ENCODE data around the gene EXOC4. TPM values are rescaled to one million over a fixed set of nuclear protein-coding genes. Genes with fewer than 3 reads are reported as not detected.

The EXOC4 gene
- total RNA-seq, 1 donor from 2014 or later = 84.0 TPM

DNA sequence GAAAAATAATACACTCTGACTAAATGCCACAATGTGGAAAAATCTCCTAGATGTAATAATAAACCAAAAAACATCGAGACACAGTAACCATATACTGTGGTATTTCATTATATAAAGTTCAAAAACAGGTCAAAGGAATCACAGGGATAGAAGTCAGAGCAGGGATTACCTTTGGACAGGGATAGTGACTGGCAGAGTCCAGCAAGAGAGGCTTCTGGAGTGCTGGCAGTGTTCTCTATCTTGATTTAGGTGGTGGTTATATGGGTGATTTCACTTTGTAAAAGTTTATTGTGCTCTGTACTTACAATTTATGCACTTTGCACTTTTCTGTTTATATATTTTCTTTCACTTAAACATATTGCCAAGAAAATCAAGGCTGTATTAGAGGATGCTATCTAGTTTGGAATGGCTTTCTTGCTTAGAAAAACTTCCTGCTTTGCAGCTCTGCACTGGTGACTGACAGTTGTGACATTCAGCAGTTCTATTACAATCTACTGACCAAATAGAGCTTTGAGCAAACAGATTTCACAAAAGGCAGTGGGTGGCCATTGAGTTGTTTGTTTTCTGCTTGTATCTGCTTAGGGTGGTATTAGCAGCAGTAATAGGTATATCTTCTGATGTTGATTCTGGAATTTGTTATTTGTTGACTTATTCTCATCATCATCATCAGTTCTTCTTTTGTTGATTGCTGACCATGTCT lies 610.6 kb downstream of the EXOC4 start:
- DNase-seq (ENCODE audit: low read depth) (no peak), FAIRE-seq (peak; percentile 13)
- H3K36me3 ChIP-seq (ENCODE audit: control insufficient read depth, insufficient read depth, low read length) = no peaks in the 10 kb centered on the region
- H3K4me3 ChIP-seq (ENCODE audit: low read depth, low read length) = no peak overlapping the region
- H3K27me3 ChIP-seq (ENCODE audit: control insufficient read depth, insufficient read depth, low read length) = no peaks in the 10 kb centered on the region
- TF ChIP-seq, protein P1, sequence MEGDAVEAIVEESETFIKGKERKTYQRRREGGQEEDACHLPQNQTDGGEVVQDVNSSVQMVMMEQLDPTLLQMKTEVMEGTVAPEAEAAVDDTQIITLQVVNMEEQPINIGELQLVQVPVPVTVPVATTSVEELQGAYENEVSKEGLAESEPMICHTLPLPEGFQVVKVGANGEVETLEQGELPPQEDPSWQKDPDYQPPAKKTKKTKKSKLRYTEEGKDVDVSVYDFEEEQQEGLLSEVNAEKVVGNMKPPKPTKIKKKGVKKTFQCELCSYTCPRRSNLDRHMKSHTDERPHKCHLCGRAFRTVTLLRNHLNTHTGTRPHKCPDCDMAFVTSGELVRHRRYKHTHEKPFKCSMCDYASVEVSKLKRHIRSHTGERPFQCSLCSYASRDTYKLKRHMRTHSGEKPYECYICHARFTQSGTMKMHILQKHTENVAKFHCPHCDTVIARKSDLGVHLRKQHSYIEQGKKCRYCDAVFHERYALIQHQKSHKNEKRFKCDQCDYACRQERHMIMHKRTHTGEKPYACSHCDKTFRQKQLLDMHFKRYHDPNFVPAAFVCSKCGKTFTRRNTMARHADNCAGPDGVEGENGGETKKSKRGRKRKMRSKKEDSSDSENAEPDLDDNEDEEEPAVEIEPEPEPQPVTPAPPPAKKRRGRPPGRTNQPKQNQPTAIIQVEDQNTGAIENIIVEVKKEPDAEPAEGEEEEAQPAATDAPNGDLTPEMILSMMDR (IDR thresholded peaks at IDR 0.05; ENCODE audit: insufficient read depth, low read length, severe bottlenecking) = no peak

DNA sequence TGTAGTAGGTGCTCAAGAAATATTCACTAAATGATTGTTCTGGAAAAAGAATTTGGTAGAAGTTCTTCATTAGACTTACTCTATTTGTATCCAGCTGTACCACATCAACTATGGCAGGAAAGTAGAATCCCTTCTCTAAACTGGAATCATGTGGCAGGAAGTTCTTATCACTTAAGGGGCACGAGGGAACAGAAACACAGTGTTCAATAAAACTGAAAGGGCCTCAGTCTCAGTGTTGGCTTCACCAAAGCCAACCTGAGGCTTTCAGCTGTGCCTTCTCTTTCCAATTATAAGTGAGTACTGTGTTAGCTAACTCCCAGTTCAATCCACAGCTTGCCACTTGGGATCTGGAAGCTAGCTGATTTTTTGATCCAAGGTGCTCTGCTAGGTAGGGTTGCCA lies 616.7 kb downstream of the EXOC4 start:
- Histone ChIP-seq H3K4me3 (ENCODE audit: low read depth, low read length) (no peak overlapping the region), H3K27me3 (ENCODE audit: control insufficient read depth, insufficient read depth, low read length) (no peaks in the 10 kb centered on the region), H3K36me3 (ENCODE audit: control insufficient read depth, insufficient read depth, low read length) (no peaks in the 10 kb centered on the region)
- TF ChIP-seq, protein P1 (IDR thresholded peaks at IDR 0.05; ENCODE audit: insufficient read depth, low read length, severe bottlenecking) = no peak
- DNase-seq (ENCODE audit: low read depth) (no peak), FAIRE-seq (no peak)

DNA sequence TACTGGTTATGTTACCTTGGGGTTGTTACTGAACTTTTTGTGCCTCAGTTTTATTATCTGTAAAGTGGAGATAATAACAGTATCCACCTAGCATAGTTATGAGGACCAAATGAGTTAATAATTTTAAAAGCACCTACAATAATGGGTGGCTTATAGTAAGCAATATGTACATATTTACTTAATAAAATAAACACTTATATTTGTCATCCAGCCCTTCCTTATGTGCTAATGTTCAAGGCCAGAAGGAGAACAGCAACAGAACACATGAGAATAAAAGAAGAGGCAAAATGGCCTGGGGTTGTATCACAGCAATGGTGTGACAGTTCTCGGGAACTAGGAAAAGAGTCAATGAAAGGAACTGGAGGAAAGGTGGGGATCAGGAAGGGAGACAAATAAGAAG lies 618.9 kb downstream of the EXOC4 start:
- H3K36me3 ChIP-seq (ENCODE audit: control insufficient read depth, insufficient read depth, low read length) = no peaks in the 10 kb centered on the region
- no peak overlapping the region for H3K4me3 ChIP-seq (ENCODE audit: low read depth, low read length)
- H3K27me3 ChIP-seq (ENCODE audit: control insufficient read depth, insufficient read depth, low read length) = no peaks in the 10 kb centered on the region
- TF ChIP-seq, protein P1 (IDR thresholded peaks at IDR 0.05; ENCODE audit: insufficient read depth, low read length, severe bottlenecking) = no peak
- FAIRE-seq (no peak), DNase-seq (ENCODE audit: low read depth) (no peak)

DNA sequence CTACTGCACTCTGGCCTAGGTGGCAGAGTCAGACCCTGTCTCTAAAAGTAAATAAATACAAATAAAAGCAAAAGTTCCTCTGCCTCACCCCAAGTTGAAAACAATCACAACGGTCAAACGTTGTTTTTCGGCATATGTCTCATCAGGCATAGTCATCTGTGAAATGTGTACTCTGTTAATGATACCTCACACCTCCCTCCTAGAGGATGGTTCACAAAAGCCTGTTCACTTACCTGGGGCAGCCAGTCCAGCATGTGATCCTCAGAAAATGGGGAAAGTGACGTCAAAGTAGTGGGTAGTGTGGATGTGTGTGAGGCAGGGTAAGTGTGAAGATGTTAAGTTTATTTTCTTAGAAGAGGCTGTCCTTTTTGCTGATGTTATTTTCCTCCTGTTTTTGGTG lies 620.3 kb downstream of the EXOC4 start:
- TF ChIP-seq, protein P1 (IDR thresholded peaks at IDR 0.05; ENCODE audit: insufficient read depth, low read length, severe bottlenecking) = no peak
- no peaks in the 10 kb centered on the region for H3K36me3 ChIP-seq (ENCODE audit: control insufficient read depth, insufficient read depth, low read length)
- DNase-seq (ENCODE audit: low read depth) (no peak), FAIRE-seq (no peak)
- H3K4me3 ChIP-seq (ENCODE audit: low read depth, low read length) = no peak overlapping the region
- no peaks in the 10 kb centered on the region for H3K27me3 ChIP-seq (ENCODE audit: control insufficient read depth, insufficient read depth, low read length)

DNA sequence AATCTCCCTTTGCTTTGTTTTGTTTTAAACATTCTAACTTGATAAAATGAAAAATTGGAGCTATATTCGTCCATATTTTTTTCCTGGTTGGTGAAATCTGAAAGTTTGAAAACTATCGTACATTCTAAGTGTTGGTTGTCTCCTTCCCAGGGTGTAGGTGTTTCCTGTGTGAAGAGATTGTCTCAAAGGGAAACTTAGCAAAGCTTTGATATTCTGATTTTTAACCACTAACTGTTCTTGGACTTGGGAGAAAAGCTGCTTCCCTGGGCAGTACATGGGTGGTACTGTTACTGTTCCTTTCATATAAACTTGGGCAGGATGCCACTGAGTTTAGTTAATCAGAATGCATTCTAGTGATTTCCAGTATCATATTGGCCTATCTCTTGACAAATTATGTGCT lies 620.8 kb downstream of the EXOC4 start:
- H3K4me3 ChIP-seq (ENCODE audit: low read depth, low read length) = no peak overlapping the region
- TF ChIP-seq, protein P1 (IDR thresholded peaks at IDR 0.05; ENCODE audit: insufficient read depth, low read length, severe bottlenecking) = no peak
- H3K27me3 ChIP-seq (ENCODE audit: control insufficient read depth, insufficient read depth, low read length) = no peaks in the 10 kb centered on the region
- FAIRE-seq (no peak), DNase-seq (ENCODE audit: low read depth) (no peak)
- H3K36me3 ChIP-seq (ENCODE audit: control insufficient read depth, insufficient read depth, low read length) = no peaks in the 10 kb centered on the region

DNA sequence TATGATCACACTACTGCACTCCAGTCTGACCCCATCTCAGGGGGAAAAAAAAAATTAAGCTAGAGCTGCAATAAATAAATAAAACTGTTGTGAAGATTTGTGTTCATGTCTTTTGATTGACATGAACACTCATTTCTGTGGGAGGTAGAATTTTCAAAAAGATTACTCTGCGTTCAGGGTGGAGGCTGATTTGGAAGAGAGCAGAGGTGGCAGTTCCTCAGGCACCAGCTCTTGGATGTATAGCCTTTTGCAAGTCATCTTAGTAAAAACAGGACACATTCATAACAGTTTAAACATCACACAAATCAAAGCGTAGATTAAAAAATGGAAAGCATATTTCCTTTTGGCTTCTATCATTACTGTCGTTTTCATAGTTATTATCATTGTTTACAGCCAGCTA lies 630.7 kb downstream of the EXOC4 start:
- Histone ChIP-seq H3K36me3 (ENCODE audit: control insufficient read depth, insufficient read depth, low read length) (no peaks in the 10 kb centered on the region), H3K4me3 (ENCODE audit: low read depth, low read length) (no peak overlapping the region), H3K27me3 (ENCODE audit: control insufficient read depth, insufficient read depth, low read length) (no peaks in the 10 kb centered on the region)
- DNase-seq (ENCODE audit: low read depth) = no peak
- TF ChIP-seq, protein P1 (IDR thresholded peaks at IDR 0.05; ENCODE audit: insufficient read depth, low read length, severe bottlenecking) = no peak
- FAIRE-seq = no peak
